ENCODE measurements around the gene RAE1. TPM values are rescaled to one million over a fixed set of nuclear protein-coding genes. Genes with fewer than 3 reads are reported as not detected.

The RAE1 gene
- total RNA-seq, 2 experiments from 2014 or later, result 33.8 to 35.3 TPM

DNA sequence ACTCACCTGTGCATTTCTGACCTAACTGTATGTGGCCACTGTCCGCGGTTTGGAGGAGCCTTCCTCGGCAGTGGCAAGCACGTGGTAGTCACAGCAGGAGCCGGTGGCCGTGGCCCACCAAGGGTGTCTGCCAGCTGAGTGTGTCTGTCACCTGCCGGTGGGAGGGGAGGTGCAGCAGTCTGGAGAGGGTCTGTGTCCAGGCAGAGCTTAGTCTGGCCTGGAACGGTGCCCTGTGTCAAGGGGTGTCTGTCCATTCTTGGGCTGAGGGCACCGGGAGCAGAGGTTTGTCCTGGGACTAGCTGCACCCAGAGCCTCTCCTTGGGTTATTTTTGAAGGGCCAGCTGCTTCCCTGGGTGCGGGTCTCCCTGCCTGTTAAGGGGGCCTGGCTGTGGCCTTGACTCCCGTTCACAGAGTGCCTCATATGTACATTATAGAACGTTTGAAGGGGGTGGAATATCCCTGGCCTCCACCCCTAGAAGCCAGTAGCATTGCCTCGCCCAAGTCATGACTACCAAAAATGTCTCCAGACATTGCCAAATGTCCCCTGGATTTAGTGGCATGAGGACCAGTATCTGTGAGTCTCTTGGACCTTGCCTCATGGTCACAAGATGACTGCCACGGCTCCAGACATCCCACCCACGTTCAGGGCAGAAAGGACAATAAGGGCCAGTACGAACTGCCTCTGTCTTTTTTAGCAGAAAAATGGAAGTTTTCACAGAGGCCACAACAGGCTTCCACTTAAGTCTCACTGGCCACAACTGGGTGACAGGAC is 45.3 kb downstream of the RAE1 start:
- Mint-ChIP-seq H3K36me3 (ENCODE audit: low read depth) (peaks cover 89% of the 10 kb centered on the region), H3K4me3 (no peak overlapping the region), H3K27ac (peak overlapping the region; percentile 97), H3K27me3 (no peaks in the 10 kb centered on the region), H3K4me1 (peaks cover 82% of the 10 kb centered on the region), H3K9me3 (no peaks in the 10 kb centered on the region)
- CTCF ChIA-PET, result interaction anchor here (1.8 to 4.5 kb wide), 3 partner anchors 16 to 96 kb away, joined by 4 to 25 read pairs (median 24); no protein-coding TSS in a partner anchor
- DNase-seq, result no peak
- POLR2A ChIA-PET, result interaction anchor here (1.0 to 3.5 kb wide), 3 partner anchors 12 to 37 kb away, joined by 3 to 55 read pairs (median 3); no protein-coding TSS in a partner anchor

DNA sequence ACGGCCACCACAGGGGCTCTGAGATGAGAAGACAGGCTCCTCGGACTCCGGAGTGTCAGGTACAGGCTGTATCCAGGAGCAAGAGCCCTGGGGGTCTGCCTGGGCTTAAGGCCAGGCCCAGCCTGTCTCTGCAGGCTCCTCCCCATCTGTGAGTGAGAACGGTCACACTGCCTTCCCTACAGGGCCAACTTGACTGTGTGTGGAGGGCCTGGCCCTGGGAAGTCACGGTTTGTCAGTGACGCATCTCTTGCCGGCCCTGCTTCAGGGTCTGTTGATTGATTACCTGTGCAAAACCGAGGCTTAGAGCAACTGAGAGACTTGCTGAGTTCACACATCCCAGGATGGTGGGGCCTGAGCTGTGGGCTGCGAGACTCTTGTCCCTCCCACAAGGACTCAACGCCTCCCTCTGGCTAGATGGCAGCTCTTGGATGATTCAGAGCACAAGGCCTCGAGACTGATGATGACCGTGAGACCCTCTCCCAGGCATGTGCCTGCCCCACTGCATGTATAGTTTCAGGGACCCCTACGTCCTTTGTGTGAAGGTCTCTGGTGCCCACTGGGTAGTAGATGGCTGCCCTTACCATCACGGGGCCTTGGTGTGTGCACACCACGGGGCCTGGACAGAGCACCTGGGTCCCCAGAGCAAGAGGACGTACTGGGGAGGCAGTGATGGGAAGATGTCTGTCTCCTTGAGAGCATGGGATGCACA is 46.1 kb downstream of the RAE1 start:
- no peaks in the 10 kb centered on the region for H3K9me3 Mint-ChIP-seq
- H3K36me3 Mint-ChIP-seq (ENCODE audit: low read depth), result peaks cover 94% of the 10 kb centered on the region
- POLR2A ChIA-PET, result interaction anchor here (1.0 to 3.5 kb wide), 14 partner anchors 8 to 1255 kb away, joined by 3 to 55 read pairs (median 8); partner anchors contain the start of genes RBM38 and STX16
- peak overlapping the region; percentile 97 for H3K27ac Mint-ChIP-seq
- peak overlapping the region; percentile 78 for H3K4me3 Mint-ChIP-seq
- H3K4me1 Mint-ChIP-seq, result peaks cover 90% of the 10 kb centered on the region
- no peak for DNase-seq
- CTCF ChIA-PET, result interaction anchor here (0.9 to 4.5 kb wide), 6 partner anchors 9 to 96 kb away, joined by 3 to 25 read pairs (median 10); no protein-coding TSS in a partner anchor
- H3K27me3 Mint-ChIP-seq, result no peaks in the 10 kb centered on the region

DNA sequence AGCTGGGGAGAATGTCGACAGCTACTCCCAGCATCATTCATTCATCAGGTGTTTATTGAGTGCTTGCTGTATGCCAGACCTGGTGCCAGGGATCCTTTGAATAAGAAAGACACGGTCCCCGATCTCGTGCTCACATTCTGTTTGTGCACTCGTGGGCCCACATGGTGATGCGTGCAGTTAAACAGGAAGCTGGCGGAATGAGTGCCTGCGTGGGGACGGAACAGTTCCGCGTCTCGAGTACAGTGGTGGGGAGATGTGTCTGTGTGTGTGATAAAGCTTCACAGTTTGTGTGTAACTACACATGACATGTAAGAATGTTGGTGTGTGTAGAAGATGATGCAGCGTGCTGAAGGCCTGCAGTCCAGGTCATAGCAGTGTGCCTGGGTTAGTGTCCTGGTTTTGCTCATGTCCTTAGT is 46.6 kb downstream of the RAE1 start:
- Mint-ChIP-seq H3K27me3 (no peaks in the 10 kb centered on the region), H3K4me1 (peaks cover 92% of the 10 kb centered on the region), H3K4me3 (peak overlapping the region; percentile 78), H3K27ac (peak overlapping the region; percentile 97), H3K9me3 (no peaks in the 10 kb centered on the region), H3K36me3 (ENCODE audit: low read depth) (peaks cover 94% of the 10 kb centered on the region)
- ChIA-PET POLR2A (interaction anchor here (0.6 to 3.5 kb wide), 24 partner anchors 8 to 1254 kb away, joined by 3 to 55 read pairs (median 6); partner anchors contain the start of genes RBM38 and STX16), CTCF (interaction anchor here (0.7 to 4.5 kb wide), 15 partner anchors 9 to 992 kb away, joined by 3 to 25 read pairs (median 5); partner anchors contain the start of genes VAPB and ZBP1)
- DNase-seq, result peak; percentile 55

DNA sequence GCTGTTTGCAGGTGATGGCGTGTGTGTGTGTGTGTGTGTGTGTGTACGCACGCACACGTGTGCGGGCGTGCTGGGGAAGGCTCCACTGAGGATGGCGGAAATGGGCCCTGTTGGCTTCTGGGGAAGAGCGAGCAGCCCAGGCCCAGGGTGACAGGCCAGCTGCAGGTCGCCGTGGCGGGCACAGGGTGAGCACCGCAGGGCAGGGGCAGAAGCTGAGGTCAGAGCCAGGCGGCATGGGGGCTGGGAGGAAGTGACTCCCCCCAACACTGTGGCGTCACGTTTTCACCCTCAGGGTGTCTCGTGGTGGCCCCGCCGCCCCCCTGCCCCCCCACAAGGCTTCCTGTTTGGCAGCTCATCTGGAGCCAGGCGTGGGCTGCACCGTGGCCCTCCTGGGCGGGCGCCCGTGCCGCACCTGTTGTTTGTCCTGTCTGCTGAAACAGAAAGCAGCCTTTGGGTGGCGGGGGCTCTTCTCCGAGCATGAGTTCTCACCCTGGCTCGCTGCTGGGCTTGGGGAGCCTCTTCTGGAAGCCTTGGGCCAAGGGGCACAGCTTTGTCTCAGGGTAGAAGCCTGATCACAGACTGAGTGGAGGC is 47.3 kb downstream of the RAE1 start:
- Mint-ChIP-seq H3K9me3 (no peaks in the 10 kb centered on the region), H3K4me1 (peaks cover 91% of the 10 kb centered on the region), H3K27me3 (no peaks in the 10 kb centered on the region), H3K4me3 (peak overlapping the region; percentile 78), H3K27ac (peak overlapping the region; percentile 97), H3K36me3 (ENCODE audit: low read depth) (peaks cover 94% of the 10 kb centered on the region)
- ChIA-PET POLR2A (interaction anchor here (0.6 to 3.5 kb wide), 26 partner anchors 7 to 1253 kb away, joined by 3 to 55 read pairs (median 6); partner anchors contain the start of genes RBM38 and STX16), CTCF (interaction anchor here (0.7 to 4.5 kb wide), 16 partner anchors 10 to 991 kb away, joined by 3 to 25 read pairs (median 4); partner anchors contain the start of genes VAPB and ZBP1)
- peak; percentile 87 for DNase-seq

DNA sequence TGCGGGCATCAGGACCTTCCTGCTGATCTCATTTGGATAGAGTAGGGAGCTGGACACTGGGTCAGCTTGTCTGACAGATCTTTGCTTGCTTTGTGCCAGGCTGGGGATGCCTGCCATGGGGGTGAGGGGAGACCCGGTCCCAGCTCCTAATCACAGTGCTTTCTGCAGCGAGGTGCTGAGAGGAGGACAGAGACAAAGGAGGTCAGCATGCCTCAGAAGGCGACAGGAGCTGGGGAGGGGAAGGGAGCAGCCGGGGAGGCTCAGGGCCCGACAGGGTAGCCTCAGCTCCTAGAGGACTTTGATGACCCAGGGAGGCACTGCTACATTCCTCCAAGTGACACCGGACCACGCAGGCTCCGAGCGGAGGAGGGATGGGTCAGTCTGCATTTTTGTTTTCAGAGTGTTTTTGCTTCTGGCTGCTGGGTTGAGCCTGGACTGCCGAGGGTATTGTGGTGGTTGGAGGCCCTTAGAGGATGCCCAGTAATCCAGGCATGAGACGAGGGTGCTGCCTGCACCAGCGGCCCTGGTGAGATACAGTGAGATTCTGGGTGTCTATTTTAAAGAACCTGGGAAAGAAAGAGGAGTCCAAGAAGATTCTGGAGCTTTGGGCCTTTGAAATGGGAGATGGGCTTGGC is 48.0 kb downstream of the RAE1 start:
- Mint-ChIP-seq H3K9me3 (no peaks in the 10 kb centered on the region), H3K27me3 (no peaks in the 10 kb centered on the region), H3K27ac (peak overlapping the region; percentile 97), H3K4me3 (peak overlapping the region; percentile 78), H3K4me1 (peaks cover 87% of the 10 kb centered on the region), H3K36me3 (ENCODE audit: low read depth) (peaks cover 93% of the 10 kb centered on the region)
- ChIA-PET POLR2A (interaction anchor here (0.7 to 3.5 kb wide), 18 partner anchors 8 to 1253 kb away, joined by 3 to 55 read pairs (median 8); partner anchors contain the start of genes RBM38 and STX16), CTCF (interaction anchor here (0.7 to 4.5 kb wide), 12 partner anchors 10 to 221 kb away, joined by 3 to 25 read pairs (median 6); partner anchors contain the start of gene ZBP1)
- no peak for DNase-seq

DNA sequence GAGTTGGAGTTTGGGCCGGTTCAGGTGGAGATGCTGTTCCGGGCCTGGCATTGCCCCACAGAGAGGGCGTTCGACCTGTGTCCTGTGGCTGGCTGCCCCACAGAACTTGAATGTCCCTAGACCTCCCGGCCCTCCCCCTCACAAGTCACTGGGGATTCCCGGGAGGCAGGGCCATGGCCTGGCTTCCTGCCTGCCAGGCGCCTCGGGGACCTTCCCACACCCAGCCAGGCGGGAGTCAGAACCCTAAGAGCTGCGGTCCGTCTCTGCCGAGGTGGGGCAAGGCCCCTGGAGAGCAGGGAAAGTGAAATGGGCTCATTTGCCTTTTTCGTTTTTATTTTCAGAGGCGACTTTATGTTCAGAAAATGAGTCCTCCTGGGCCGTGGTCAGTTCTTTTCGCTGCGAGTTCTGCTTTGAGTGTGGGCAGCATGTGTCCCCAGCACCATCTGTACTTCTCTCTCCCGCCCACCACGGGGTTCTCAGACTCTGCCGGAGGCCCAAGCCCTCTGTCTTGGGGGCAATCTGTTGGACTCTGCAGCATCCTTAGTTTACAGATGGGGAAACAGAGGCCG is 48.6 kb downstream of the RAE1 start:
- peak; percentile 43 for DNase-seq
- peaks cover 82% of the 10 kb centered on the region for H3K4me1 Mint-ChIP-seq
- peak overlapping the region; percentile 97 for H3K27ac Mint-ChIP-seq
- peak overlapping the region; percentile 78 for H3K4me3 Mint-ChIP-seq
- no peaks in the 10 kb centered on the region for H3K27me3 Mint-ChIP-seq
- peaks cover 92% of the 10 kb centered on the region for H3K36me3 Mint-ChIP-seq (ENCODE audit: low read depth)
- no peaks in the 10 kb centered on the region for H3K9me3 Mint-ChIP-seq
- CTCF ChIA-PET, result interaction anchor here (0.7 to 4.5 kb wide), 5 partner anchors 11 to 99 kb away, joined by 3 to 25 read pairs (median 17); no protein-coding TSS in a partner anchor
- POLR2A ChIA-PET, result interaction anchor here (0.6 to 3.5 kb wide), 10 partner anchors 9 to 73 kb away, joined by 3 to 55 read pairs (median 10); partner anchors contain the start of gene RBM38

DNA sequence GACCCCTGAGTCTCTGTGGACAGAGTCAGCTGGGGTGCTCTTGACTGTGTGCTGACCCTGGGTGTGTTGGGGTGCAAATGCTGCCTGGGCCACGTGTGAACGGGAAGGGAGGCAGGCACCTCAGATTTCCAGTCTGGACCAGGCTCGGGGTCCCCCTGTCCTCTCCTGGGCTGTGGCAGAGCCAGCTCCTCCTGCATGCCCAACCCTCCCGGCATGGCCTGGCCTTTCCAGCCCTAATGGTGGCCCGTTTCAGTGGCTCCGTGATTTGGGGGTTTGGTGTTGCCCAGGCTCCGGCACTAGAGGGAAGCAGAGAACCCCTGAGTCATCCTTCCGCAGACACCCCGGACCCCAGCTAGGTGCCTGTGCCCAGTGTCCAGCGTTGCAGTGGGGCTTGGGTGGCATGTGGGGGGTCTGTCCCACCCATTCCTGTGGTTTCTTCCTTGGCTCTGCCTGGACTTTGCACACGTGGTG is 49.2 kb downstream of the RAE1 start:
- no peak for DNase-seq
- H3K27ac Mint-ChIP-seq, result peak overlapping the region; percentile 31
- no peaks in the 10 kb centered on the region for H3K27me3 Mint-ChIP-seq
- ChIA-PET POLR2A (interaction anchor here (0.6 to 3.5 kb wide), 6 partner anchors 9 to 33 kb away, joined by 3 to 55 read pairs (median 18); partner anchors contain the start of gene RBM38), CTCF (interaction anchor here (3.0 to 4.5 kb wide), 3 partner anchors 12 to 34 kb away, joined by 17 to 25 read pairs (median 24); no protein-coding TSS in a partner anchor)
- H3K36me3 Mint-ChIP-seq (ENCODE audit: low read depth), result peaks cover 91% of the 10 kb centered on the region
- no peaks in the 10 kb centered on the region for H3K9me3 Mint-ChIP-seq
- no peak overlapping the region for H3K4me3 Mint-ChIP-seq
- H3K4me1 Mint-ChIP-seq, result peaks cover 76% of the 10 kb centered on the region

DNA sequence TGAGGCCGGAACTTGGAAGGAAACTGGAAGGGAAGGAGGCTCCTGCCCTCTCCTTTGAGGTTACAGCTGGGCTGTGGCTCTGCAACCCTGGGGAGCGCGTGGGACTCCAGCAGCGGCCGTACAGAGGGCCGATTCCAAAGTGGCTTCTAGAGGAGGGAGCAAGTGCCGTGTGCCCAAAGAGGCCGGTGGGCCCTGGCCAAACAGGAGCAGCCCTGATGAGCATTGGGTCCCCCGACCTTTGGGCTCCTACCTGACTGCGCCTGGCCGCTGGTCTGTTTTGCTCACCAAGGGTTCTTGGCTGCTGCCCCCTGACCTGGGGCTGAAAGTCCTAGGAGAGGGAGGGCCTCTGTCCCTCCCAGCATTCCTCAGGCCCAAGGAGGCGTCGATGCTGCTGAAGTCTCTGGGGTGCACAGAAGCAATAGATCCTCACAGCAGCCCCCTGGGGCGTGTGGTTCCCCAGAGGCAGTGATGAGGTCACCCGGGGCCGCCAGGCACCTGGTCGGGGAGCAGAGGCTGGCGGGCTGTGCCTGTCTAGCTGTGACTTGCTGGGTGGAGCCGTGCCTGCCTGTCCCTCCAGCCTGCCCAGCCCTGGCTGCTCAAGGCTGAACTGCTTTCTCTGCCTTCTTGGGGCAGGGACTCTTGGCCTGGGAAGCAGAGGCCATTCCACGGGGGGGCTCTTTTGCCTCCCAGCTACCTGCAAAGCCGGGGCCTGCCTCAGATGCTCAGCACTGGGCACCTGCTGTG is 49.9 kb downstream of the RAE1 start:
- POLR2A ChIA-PET, result interaction anchor here (1.1 to 3.9 kb wide), 3 partner anchors 8 to 32 kb away, joined by 3 to 20 read pairs (median 12); no protein-coding TSS in a partner anchor

DNA sequence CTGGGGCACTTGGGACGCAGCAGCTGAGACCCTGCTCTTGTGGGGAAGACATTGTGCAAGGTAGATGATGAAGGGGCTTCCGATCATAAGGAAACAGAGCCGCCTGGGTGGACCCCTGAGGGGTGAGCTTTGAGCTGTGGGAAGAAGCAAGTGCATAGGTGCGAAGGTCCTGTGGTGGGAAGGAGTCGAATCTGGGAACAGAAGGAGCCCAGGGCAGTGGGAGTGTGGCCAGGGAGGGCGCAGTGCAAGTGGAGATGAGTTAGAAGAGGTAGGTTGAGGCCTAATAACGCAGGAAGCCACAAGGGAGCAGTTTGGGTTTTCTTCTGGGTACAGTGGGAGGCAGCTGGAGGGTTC is 50.5 kb downstream of the RAE1 start:
- POLR2A ChIA-PET, result interaction anchor here (1.0 to 3.9 kb wide), 5 partner anchors 9 to 195 kb away, joined by 3 to 20 read pairs (median 5); no protein-coding TSS in a partner anchor
- Mint-ChIP-seq H3K4me1 (peaks cover 64% of the 10 kb centered on the region), H3K27ac (no peak overlapping the region), H3K4me3 (no peak overlapping the region), H3K27me3 (no peaks in the 10 kb centered on the region), H3K9me3 (no peaks in the 10 kb centered on the region), H3K36me3 (ENCODE audit: low read depth) (peaks cover 85% of the 10 kb centered on the region)
- CTCF ChIA-PET, result interaction anchor here (0.9 kb wide), 2 partner anchors 28 to 34 kb away, joined by 3 read pairs; no protein-coding TSS in a partner anchor
- no peak for DNase-seq

More for the DNA sequence above, 49.9 kb downstream of the RAE1 start:
- Mint-ChIP-seq H3K27ac (peak overlapping the region; percentile 31), H3K4me1 (peaks cover 70% of the 10 kb centered on the region), H3K36me3 (ENCODE audit: low read depth) (peaks cover 86% of the 10 kb centered on the region), H3K9me3 (no peaks in the 10 kb centered on the region), H3K4me3 (no peak overlapping the region), H3K27me3 (no peaks in the 10 kb centered on the region)
- CTCF ChIA-PET, result interaction anchor here (0.9 to 4.5 kb wide), 3 partner anchors 20 to 35 kb away, joined by 3 to 25 read pairs (median 3); no protein-coding TSS in a partner anchor
- DNase-seq, result no peak

DNA sequence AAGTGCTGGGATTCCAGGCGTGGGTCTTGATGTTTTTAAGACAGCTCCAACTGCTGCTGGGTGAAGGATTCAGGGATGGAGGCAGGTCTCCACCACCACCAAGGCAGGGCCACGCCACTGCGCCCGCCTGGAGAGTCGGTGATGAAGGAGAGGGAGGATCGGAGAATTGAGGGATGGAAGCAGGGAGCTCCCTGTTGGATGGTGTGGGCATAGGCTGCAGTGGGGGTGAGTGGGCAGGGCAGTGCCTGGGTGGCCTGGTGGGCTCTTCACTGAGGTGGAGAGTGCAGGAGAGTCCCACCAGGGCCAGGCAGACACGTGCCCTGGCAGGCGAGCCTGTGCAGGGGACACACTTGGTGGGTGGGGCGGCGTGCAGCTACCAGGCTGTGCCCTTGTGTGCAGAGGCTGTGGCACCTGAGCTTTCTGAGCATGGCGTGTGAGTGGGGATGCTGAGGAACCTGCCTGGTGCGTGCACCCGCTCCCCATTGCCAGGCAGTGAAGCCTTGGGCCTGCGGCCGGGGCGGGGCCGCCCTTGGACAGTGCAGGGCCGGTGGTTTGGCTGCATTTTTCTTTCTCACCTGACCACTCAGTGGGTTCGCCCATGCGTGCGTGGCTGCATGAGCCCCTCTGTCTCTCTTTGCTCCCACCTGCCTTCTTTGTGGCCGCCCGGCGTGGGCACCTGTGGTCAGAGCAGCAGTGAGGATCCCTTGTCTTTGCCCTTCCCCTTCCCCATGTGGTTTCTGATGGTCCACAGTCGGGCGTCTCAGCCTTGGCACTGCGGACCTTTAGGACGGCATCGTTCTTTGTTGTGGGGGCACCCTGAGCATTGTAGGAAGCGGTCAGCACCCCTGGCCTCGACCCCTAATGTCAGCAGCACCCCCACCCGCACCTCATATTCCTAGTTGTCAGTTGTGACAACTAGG is 51.4 kb downstream of the RAE1 start:
- H3K4me1 Mint-ChIP-seq, result peaks cover 55% of the 10 kb centered on the region
- DNase-seq, result no peak
- H3K4me3 Mint-ChIP-seq, result no peak overlapping the region
- H3K36me3 Mint-ChIP-seq (ENCODE audit: low read depth), result peaks cover 83% of the 10 kb centered on the region
- no peaks in the 10 kb centered on the region for H3K27me3 Mint-ChIP-seq
- no peaks in the 10 kb centered on the region for H3K9me3 Mint-ChIP-seq
- ChIA-PET CTCF (interaction anchor here (1.0 kb wide), 2 partner anchors 31 to 72 kb away, joined by 3 read pairs; no protein-coding TSS in a partner anchor), POLR2A (interaction anchor here (1.0 to 3.9 kb wide), 9 partner anchors 8 to 194 kb away, joined by 3 to 20 read pairs (median 4); partner anchors contain the start of gene RBM38)
- no peak overlapping the region for H3K27ac Mint-ChIP-seq

Data from activated CD4-positive, alpha-beta memory T cell treated with anti-CD3 and anti-CD28 coated beads, Interleukin-2, amount 10 ng/mL, durations not matched to agents 7 days and 5 days (primary cell).